ENCODE data around the gene EFNA1.

The EFNA1 gene

DNA sequence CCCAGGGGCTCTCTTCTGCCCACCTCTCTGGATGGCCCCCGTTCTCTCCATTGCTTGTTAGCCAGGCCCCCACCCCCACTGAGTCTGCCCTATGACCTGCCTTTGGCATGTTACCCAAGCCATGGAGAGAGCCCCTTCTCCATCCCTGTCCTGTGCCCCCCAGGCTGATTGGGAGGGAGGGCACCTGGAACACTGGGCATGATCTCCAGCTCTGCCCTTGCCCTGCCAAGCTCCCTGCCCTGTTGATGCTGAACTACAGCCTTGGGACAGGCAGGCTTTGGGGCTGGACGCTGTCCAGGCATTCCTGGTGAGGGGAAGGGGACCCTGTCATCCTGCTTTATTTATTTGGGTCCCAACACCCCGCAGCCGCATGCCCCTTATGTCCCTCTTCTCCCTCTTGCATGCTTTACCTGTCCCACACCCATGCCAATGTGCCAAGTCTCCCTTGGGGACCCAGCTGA is 56.7 kb downstream of the EFNA1 start:
- ChIA-PET CTCF (interaction anchor here (0.6 to 4.4 kb wide), 3 partner anchors 9 to 66 kb away, joined by 3 to 21 read pairs (median 15); partner anchors contain the start of gene KRTCAP2), POLR2A (interaction anchor here (1.0 kb wide), 1 partner anchor 9 kb away, joined by 3 read pairs; no protein-coding TSS in a partner anchor)
- no peak overlapping the region for H3K27ac ChIP-seq (ENCODE audit: extremely low read depth, low read depth, low read length)
- H3K36me3 ChIP-seq (ENCODE audit: control insufficient read depth in 2 of 2, insufficient read depth in 1 of 2, low read length in 2 of 2) = no peaks in the 10 kb centered on the region
- H3K9me3 ChIP-seq (ENCODE audit: control insufficient read depth, insufficient read depth, low read depth, low read length) = no peaks in the 10 kb centered on the region
- H3K4me1 ChIP-seq (ENCODE audit: control insufficient read depth, insufficient read depth, low read length) = no peaks in the 10 kb centered on the region
- no peak for TF ChIP-seq ZNF600 (tag by site-specific recombination; IDR thresholded peaks at IDR 0.05)
- H3K4me3 ChIP-seq (ENCODE audit: low read depth, low read length) = no peak overlapping the region

Measured in HEK293 (cell line).